A549 (cell line): ENCODE results near the gene IFNAR2.

Source experiments
- CTCF ChIP-seq: fragments of >200 bp; sonication (Bioruptor Twin); formaldehyde crosslinking; IDR thresholded peaks from 3 replicates; pipeline ENCODE4 v1.5.1; 2016
- EP300 ChIP-seq, 2 experiments: fragments of >200 bp; sonication (Bioruptor Twin); formaldehyde crosslinking; IDR thresholded peaks; 2 replicates in 1 of 2; 3 replicates in 1 of 2; pipeline ENCODE4 v1.6.1; 2016 to 2017
- GATA3 ChIP-seq: IDR thresholded peaks from 2 replicates; pipeline ENCODE4 v1.6.1; 2012; ENCODE audit warnings: borderline replicate concordance
- MAZ ChIP-seq: fragments of 150-350 bp; IDR thresholded peaks from 2 replicates; pipeline ENCODE4 v1.6.1; 2014; ENCODE audit warnings: antibody characterized with exemption, low read depth, low read length, borderline replicate concordance
- MYC ChIP-seq: IDR thresholded peaks from 2 replicates; pipeline ENCODE4 v1.6.1; 2012; ENCODE audit warnings: mild to moderate bottlenecking, inconsistent platforms, low read length, improper control_type of control experiment, borderline replicate concordance
- RAD21 ChIP-seq, 2 experiments: fragments of >200 bp in 1 of 2; sonication (Bioruptor Twin) in 1 of 2; formaldehyde crosslinking in 1 of 2; IDR thresholded peaks in 1 of 2; conservative IDR thresholded peaks in 1 of 2; 2 replicates in 1 of 2; 3 replicates in 1 of 2; pipeline ENCODE4 v1.6.1; 2012 to 2018; ENCODE audit warnings: inconsistent platforms in 1 of 2
- TP53 ChIP-seq: fragments of 250-450 bp; sonication (Bioruptor Pico); IDR thresholded peaks from 2 replicates; pipeline ENCODE4 v1.5.0; 2021; ENCODE audit warnings: mild to moderate bottlenecking, moderate library complexity

GRCh38 chr21:33229784-33230544 is at the start of gene IFNAR2:
- TF ChIP-seq GATA3, result no peak
- TF ChIP-seq MAZ, result no peak
- TF ChIP-seq RAD21 (conservative IDR thresholded peaks at IDR 0.05 in 1 of 2, IDR thresholded peaks at IDR 0.05 in 1 of 2), result no peak
- no peak for TF ChIP-seq CTCF
- no peak for TF ChIP-seq EP300 (IDR thresholded peaks at IDR 0.05)
- TF ChIP-seq TP53 (CRISPR knock-in tag), result no peak
- TF ChIP-seq MYC, result no peak
